ENCODE measurements around the gene KIAA1958. TPM values are rescaled to one million over a fixed set of nuclear protein-coding genes. Genes with fewer than 3 reads are reported as not detected.

KIAA1958 gene
- total and polyA plus RNA-seq, 7 donors = 0.60 to 8.0 (median 4.3) TPM

DNA sequence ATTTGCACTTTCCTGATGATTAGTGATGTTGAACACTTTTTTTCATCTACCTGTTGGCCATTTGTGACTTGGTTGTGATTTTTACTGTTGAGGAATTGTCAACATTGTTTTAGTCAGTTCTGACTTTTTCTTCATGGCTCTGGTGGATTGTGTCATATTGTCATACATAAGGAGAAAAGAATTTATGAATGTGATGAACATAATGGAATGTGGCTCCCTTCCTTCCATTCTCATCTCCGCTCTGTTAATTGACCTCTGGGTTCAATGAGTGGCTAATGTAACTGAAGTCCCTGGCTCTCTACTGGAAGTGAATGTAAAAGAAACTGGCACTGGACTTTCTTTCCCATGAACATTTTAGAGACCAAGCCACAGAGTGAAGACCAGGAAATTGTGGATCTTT is 49.2 kb downstream of the KIAA1958 start:
- Histone ChIP-seq H3K9me3 (no peaks in the 10 kb centered on the region), H3K27me3 (no peaks in the 10 kb centered on the region), H3K27ac (no peak overlapping the region), H3K36me3 (no peaks in the 10 kb centered on the region), H3K4me3 (no peak overlapping the region), H3K4me1 (peaks cover 0 to 23% (median 9%) of the 10 kb centered on the region in 4 donors)
- WGBS, 2 donors = 85 to 92% methylated on average over 1 of the region's 1 CpG
- intact Hi-C loops (cut with DNase I) = no loop called here
- TF ChIP-seq, protein P1, sequence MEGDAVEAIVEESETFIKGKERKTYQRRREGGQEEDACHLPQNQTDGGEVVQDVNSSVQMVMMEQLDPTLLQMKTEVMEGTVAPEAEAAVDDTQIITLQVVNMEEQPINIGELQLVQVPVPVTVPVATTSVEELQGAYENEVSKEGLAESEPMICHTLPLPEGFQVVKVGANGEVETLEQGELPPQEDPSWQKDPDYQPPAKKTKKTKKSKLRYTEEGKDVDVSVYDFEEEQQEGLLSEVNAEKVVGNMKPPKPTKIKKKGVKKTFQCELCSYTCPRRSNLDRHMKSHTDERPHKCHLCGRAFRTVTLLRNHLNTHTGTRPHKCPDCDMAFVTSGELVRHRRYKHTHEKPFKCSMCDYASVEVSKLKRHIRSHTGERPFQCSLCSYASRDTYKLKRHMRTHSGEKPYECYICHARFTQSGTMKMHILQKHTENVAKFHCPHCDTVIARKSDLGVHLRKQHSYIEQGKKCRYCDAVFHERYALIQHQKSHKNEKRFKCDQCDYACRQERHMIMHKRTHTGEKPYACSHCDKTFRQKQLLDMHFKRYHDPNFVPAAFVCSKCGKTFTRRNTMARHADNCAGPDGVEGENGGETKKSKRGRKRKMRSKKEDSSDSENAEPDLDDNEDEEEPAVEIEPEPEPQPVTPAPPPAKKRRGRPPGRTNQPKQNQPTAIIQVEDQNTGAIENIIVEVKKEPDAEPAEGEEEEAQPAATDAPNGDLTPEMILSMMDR (IDR thresholded peaks at IDR 0.05) = no peak
- no peak for TF ChIP-seq POLR2AphosphoS5 (IDR thresholded peaks at IDR 0.05)
- TF ChIP-seq POLR2A (IDR thresholded peaks at IDR 0.05) = no peak
- no peak for TF ChIP-seq EP300 (IDR thresholded peaks at IDR 0.05)
- DNase-seq = no peak

- intact Hi-C loops (cut with DNase I) = no loop called here
- TF ChIP-seq POLR2A (IDR thresholded peaks at IDR 0.05) (no peak), POLR2AphosphoS5 (IDR thresholded peaks at IDR 0.05) (no peak), EP300 (IDR thresholded peaks at IDR 0.05) (no peak)
- TF ChIP-seq, protein P1 (IDR thresholded peaks at IDR 0.05) = no peak
- 94 to 95% methylated on average over 1 of the region's 1 CpG for WGBS, 2 donors
- no peaks in the 10 kb centered on the region for H3K27me3 ChIP-seq
- H3K4me1 ChIP-seq = peaks cover 0 to 16% (median 5%) of the 10 kb centered on the region in 4 donors
- DNase-seq = no peak
- H3K4me3 ChIP-seq = no peak overlapping the region
- H3K9me3 ChIP-seq = no peaks in the 10 kb centered on the region
- no peak overlapping the region for H3K27ac ChIP-seq
- no peaks in the 10 kb centered on the region for H3K36me3 ChIP-seq
Observed at GRCh38 chr9:112537561-112537960, 50.9 kb downstream of the KIAA1958 start.

DNA sequence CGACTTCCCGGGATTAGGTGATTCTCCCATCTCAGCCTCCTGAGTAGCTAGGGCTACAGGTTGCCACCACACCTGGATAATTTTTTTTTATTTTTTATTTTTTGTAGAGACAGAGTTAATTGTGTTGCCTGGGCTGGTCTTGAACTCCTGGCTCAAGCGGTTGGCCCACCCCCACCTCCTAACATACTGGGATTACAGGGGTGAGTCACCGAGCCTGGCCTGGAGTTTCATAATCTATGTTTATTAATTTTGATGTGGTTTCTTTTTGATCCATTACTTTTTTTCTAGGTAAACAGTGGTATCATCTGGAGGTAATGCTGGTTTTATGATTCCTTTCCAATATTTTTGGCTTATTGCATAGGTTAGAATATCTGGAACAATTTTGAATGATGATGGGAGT is 54.2 kb downstream of the KIAA1958 start:
- intact Hi-C loops (cut with DNase I) = no loop called here

GRCh38 chr9:112541685-112542084 is 55.1 kb downstream of the KIAA1958 start:
- intact Hi-C loops (cut with DNase I) = no loop called here
- TF ChIP-seq EP300 (IDR thresholded peaks at IDR 0.05) (no peak), POLR2A (IDR thresholded peaks at IDR 0.05) (no peak), POLR2AphosphoS5 (IDR thresholded peaks at IDR 0.05) (no peak)
- TF ChIP-seq, protein P1 (IDR thresholded peaks at IDR 0.05) = no peak
- H3K27ac ChIP-seq = no peak overlapping the region
- H3K4me1 ChIP-seq = peaks cover 0 to 6% (median 0%) of the 10 kb centered on the region in 4 donors
- H3K4me3 ChIP-seq = no peak overlapping the region
- H3K27me3 ChIP-seq = no peaks in the 10 kb centered on the region
- no peak for DNase-seq
- 45 to 53% methylated on average over 7 of the region's 7 CpGs for WGBS, 2 donors
- no peaks in the 10 kb centered on the region for H3K9me3 ChIP-seq
- H3K36me3 ChIP-seq = no peaks in the 10 kb centered on the region

More for the DNA sequence above, 54.2 kb downstream of the KIAA1958 start:
- H3K4me3 ChIP-seq = no peak overlapping the region
- no peaks in the 10 kb centered on the region for H3K9me3 ChIP-seq
- 90 to 95% methylated on average over 4 of the region's 4 CpGs for WGBS, 2 donors
- no peak overlapping the region for H3K27ac ChIP-seq
- H3K27me3 ChIP-seq = no peaks in the 10 kb centered on the region
- H3K4me1 ChIP-seq = peaks cover 0 to 6% (median under 1%) of the 10 kb centered on the region in 4 donors
- no peaks in the 10 kb centered on the region for H3K36me3 ChIP-seq
- TF ChIP-seq EP300 (IDR thresholded peaks at IDR 0.05) (no peak), POLR2AphosphoS5 (IDR thresholded peaks at IDR 0.05) (no peak), POLR2A (IDR thresholded peaks at IDR 0.05) (no peak)
- TF ChIP-seq, protein P1 (IDR thresholded peaks at IDR 0.05) = no peak
- no peak for DNase-seq

Measured in sigmoid colon (tissue), 7 donors.